GM15510 (cell line): ENCODE measurements around the gene UST.

Source experiments
- POLR2A ChIP-seq: IDR thresholded peaks from 3 replicates; pipeline ENCODE4 v1.6.1; 2011; ENCODE audit warnings: borderline replicate concordance; ENCODE audit not compliant: insufficient read length; ENCODE audit errors: extremely low read depth

Gene UST

DNA sequence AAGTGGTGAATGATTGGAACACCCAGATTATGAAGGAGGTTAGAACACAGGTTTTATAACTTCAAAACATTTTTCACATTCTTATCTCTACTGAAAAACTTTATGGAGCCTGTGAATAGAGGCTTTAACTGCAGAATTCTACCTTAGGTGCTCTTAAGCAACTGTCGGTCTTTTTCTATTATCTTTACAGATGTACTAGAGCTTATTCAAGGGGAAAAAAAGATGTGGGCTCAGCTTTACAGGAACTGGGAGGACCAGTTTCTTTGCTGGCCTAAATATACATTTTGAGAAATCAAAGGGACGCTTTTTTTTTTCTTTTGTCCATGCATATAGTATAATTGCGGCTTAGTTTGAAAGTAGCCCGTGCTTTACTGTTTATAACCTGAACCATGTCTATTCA, 58.9 kb downstream of the UST start:
- no peak for TF ChIP-seq POLR2A

DNA sequence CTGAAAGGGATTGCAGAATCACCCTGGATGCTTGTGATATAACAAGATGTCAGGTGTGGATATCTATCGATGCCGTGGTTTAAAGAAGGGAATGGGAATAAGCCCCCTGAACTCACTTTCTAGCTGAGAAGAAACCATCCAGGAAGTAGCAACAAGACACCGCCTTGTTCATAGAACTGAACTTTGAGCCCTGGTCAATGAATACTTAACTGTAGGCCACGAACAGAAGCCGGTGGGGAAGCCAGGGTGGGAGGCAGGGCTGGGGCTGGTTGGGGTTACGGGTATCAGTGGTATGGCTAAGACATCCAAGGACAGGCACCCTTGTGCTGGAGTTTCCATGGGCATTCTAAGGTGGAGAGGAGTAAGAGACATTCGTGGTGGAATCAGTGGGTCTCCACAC, 61.0 kb downstream of the UST start:
- TF ChIP-seq POLR2A, result no peak

DNA sequence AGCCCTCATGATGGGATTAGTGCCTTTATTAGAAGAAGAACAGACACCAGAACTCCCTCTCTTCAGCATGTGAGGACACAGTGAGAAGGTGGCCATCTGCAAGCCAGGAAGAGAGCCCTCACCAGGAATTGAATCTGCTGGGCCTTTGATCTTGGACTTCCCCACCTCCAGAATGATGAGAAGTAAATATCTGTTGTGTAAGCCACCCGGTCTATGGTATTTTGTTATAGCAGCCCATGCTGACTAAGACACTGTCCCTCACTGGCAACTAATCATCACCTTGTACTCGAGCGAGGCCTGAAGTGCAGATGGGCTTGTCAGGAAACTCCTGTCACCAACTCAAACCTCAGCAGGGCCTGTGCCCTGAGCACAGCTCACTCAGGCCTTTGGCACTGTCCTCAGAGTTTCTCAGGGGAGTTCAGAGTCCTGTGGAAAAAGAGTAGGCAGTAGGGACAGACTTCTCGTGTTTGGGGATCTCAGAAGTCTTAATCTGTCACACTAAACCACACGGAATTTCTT, 62.0 kb downstream of the UST start:
- TF ChIP-seq POLR2A, result no peak

DNA sequence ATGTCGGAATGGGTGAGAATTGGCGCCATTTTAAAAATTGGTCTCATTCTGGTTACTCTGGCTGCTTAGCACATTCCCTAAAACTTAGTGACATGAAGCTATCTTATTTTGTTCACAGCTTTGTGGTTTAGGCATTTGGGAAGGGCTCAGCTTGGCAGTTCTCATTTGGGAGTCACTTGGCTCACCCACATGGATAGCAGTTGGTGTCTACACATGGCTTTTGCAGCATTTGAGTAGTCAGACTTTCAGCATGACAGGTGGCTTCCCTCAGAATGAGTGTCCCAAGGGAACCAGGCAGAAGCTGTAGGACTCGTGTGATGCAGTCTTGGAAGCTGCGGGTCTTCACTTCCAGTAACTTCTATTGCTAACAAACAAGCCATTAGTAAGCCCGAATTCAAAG, 64.6 kb downstream of the UST start:
- no peak for TF ChIP-seq POLR2A

DNA sequence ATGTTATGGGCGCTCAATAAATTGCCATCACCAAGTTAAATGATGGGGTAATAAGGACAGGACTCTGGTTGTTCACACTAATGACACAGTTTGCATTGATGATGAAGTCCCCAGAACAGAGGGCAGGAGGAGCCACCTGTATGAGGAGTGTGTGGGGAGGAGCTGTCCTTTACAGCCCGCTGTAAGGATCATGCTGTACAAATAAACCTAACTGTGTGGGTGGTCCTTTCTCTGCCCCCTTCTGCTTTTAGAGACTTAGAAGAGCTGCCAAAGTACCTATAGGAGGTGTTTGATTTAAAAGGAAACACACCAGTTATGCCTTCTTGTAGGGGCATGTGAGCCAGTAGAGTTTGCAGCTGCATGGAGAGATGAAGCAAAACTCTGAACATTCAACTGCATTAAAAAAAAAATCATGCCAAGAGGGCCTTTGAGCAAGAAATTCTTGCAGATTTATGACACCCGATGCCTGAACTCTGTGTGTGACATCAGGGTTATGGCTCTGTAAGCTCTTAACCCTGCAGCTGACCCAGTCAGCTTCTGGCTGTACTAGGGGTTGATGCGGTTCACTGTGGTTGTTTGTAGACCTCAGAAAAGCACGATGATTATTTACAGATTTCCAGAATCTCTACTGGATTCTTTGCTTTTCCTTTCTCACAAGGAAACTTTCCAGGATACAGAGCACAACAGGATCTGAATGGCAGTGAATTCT, 67.4 kb downstream of the UST start:
- no peak for TF ChIP-seq POLR2A

DNA sequence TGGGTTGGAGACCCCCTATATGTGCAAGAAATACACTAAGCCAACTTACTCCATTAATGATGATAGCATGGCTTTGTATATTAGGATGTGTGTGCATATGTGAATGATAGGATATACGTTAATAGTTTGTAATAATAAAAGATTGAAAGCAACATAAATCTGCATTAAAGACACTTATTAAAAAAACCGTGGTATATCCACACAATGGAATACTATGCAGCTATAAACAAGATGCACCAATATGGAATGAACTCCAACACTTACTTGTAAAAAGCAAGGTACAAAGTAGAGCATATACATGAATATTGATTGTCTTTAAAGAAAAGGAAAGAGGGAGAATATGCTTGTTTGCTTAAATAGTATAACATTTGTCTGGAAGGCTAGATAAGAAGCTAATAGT, 68.0 kb downstream of the UST start:
- no peak for TF ChIP-seq POLR2A

DNA sequence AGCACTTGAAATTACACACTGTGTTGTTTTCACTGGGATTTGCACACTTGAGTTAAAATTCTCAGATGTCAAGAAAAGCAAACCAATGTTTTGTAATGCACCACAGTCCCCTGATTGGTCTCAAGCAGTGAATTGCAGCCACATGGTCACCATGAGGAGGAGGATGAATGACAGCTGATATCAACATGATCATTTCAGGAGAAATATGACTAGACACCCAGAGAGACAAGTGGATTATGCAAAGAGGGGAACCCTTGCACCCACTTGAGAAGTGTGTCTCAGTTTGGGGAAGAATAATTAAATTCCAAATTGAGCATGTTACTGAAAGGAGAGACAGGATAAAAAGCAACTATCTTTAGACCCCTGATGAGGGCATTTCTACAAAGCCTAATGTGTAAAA, 69.3 kb downstream of the UST start:
- no peak for TF ChIP-seq POLR2A

DNA sequence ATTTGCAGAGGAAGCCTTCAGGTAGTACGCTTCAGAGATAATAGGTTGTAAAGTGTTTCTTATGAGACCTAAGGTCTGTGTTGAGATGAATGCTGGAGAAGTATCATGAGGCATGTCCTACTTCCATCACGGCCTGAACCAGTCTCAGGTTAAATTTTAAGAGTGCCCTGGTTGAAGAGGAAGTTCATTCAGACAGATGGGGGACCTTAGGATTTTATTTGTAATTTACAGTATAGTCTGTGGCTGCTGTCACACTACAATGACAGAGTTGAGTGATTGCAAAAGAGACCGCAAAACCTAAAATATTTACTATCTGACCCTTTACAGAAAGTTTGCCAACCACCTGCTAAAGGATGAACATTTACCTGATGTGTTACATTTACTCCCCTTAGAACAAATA, 70.9 kb downstream of the UST start:
- TF ChIP-seq POLR2A, result no peak

DNA sequence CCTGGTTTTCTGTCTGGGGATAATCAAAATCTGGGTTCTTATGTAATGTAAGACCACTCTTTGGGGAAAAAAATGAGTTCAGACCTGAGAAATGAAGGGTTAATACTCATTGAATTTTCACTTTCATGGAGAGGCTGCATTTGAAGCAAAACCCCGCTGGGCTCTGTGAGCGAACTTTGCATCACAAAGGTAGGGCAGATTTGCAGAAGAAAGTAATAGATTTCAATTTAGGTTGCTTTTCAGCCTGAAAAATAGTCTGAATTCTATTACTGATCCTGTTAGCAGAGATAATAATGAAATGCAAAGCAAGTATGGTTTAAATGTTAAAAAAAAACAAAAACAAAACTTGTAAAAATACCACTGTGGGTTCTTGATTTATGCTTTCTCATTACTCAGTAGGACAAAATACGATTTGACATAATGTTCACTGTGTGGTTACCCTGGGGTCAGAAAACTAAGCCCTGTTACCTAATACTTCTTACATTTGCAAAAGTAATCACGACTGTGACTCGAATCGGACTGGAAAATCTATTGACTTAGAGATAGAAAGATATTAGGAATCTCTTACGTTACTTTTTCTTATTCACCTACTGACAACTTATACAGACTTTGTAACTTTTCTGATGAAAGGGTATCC, 72.2 kb downstream of the UST start:
- TF ChIP-seq POLR2A, result no peak

DNA sequence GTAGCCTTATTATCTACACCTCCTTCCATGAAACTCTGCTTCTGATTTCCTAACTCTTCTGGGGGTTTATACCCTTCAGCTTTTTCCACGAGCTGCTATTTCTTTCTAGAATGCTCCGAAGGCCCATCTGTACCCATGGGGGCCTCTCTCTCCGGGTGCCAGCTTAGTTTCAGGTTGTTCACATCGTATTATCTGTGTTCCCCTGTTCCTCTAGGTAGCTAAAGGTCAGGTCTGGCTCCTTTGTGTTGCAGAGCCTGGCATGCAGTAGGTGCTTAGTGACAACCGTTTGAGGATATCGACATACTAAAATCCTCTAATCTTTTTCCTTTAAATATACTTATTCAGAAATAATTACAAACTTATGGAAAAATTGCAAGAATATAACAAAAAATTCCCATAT, 73.0 kb downstream of the UST start:
- TF ChIP-seq POLR2A, result no peak

DNA sequence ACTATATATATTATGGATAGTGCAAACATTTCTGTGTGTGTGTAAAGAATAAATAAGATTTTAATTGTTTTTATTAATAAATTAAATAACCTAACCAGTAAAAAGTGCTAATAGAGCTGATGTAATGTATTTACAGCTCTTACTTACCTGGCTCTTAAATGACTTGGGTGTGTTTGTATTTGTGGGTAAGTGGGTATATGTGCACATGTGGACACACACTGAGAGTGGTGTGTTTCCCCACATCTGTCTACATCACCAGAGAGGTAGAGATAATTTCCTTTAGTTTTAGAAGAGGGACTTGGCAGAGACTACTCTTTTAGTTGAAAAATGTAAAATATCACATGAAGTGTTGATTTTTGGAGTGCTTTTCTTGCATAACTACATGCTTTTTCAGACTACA, 76.0 kb downstream of the UST start:
- no peak for TF ChIP-seq POLR2A

DNA sequence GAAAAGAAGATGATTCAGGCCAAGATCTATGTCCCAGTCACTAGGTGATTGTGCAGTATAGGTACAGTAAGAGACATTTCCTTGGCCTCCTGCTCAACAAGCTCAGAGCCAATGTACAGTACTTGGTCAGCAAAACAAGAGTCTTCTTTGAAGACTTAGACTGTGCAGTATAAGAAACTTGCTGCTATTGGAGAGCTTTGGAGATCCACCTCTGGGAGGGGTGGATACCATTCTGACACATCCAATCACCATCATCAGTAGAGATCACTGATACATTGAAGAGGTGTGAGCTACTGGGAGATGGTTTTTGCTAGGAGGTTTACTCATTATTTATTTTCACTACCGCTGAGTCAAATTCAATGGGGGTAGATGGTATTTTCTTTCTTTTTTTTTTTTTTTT, 77.5 kb downstream of the UST start:
- TF ChIP-seq POLR2A, result no peak

DNA sequence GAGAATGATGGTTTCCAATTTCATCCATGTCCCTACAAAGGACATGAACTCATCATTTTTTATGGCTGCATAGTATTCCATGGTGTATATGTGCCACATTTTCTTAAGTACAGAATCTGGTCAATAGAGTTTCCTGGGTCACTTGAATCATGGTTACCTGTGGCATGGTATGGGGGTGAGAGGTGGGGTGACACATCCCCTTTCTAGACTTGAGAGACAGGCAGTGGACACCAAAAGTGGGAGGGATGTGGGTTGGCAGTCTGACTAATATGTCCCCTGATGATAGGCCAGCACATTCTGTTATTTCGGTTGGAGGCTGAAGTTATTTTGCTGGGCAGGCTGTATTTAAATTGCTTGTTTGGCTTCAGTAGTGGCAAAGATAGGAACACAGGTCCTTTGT, 78.1 kb downstream of the UST start:
- TF ChIP-seq POLR2A, result no peak

DNA sequence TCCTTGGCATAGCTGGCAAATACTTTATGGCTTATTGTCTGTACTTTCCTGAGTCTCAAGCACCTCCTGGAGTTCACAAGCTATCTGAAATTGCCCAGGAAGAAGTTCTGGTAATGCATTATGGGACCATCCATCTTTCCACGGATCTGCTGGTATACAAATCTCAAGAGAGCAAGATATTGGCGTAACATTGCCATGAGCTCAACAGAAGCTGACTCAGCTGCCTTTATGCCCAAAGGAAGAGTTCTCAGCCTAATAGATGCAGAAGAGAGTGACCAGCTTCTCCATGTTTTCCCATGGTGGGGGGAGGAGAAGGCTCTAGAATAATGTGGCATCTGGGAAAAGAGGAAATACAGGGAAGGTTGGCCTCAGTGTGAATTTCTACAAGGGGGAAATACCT, 78.7 kb downstream of the UST start:
- no peak for TF ChIP-seq POLR2A

DNA sequence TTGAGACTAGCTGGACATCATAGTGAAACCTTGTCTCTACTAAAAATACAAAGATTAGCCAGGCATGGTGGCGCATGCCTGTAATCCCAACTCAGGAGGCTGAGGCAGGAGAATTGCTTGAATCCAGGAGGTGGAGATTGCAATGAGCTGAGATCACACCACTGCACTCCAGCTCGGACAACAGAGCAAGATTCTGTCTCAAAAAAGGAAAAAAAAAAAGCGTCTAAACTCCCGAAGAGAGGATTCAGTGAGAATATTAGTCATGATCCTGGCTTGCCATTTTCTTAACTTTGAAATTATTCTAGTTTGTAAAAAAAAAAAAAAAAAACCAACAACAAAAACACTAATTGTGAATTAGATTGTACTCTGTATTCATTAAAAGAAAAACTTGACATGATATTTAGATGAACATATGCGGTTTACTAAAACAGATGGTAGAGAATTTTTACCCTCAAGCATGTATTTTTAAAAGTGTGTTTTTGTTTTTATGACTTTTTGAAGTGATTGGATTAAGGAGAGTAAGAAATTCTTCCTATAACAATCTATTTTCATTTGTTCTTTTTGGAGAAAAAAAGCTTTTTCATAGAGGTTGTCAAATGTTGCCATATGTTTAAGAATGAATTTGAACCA, 80.7 kb downstream of the UST start:
- TF ChIP-seq POLR2A, result no peak

DNA sequence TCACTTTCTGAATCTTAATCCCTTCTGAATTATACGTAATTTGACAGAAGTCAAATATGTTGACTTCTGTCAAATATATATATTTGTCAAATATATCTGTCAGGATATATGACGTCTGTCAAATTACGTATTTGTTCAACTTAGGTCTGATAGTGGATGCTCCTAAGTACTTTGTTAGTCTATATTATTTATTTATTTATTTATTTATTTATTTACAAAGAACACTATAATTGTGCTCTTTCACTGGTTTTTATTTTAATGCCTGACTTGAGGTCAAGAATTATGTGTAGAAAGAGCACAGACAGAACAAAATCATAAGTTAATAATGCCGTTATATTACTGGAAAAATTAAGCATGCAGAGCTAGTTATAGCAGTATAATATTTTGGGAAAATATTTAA, 81.2 kb downstream of the UST start:
- no peak for TF ChIP-seq POLR2A
